Natural killer cell (primary cell): Measurements from ENCODE around the gene GAP43. TPM values are rescaled to one million over a fixed set of nuclear protein-coding genes. Genes with fewer than 3 reads are reported as not detected.

Source experiments
- ATAC-seq, 3 donors: fragments of 150-1000 bp in 2 of 3; fragments of 200-7000 bp in 1 of 3; cut with Tn5 transposase; 1 replicate in 1 of 3; 2 replicates in 2 of 3; pipeline ENCODE4 v1.10.0; 2021; ENCODE audit warnings: mild to moderate bottlenecking in 2 of 3, moderate library complexity in 2 of 3
- DNase-seq, 2 donors: peaks; one replicate each; pipeline versions ENCODE4 v3.0.0 to v3.0.0-alpha.2; 2013 to 2021; ENCODE audit warnings: mixed read lengths in 1 of 2
- H3K27ac ChIP-seq: one replicate; pipeline ENCODE4 v1.5.1; 2013; ENCODE audit warnings: mild to moderate bottlenecking, low read length
- H3K27me3 ChIP-seq: one replicate; pipeline ENCODE4 v1.6.1; 2013; ENCODE audit warnings: low read length; ENCODE audit not compliant: control insufficient read depth, insufficient read depth
- H3K36me3 ChIP-seq: one replicate; pipeline ENCODE4 v1.6.1; 2013; ENCODE audit warnings: low read length; ENCODE audit not compliant: control insufficient read depth, insufficient read depth
- H3K4me1 ChIP-seq: one replicate; pipeline ENCODE4 v1.6.1; 2013; ENCODE audit warnings: low read length; ENCODE audit not compliant: control insufficient read depth, insufficient read depth
- H3K4me3 ChIP-seq: one replicate; pipeline ENCODE4 v1.5.1; 2013; ENCODE audit warnings: low read length
- H3K9me3 ChIP-seq: one replicate; pipeline ENCODE4 v1.6.1; 2013; ENCODE audit warnings: low read length; ENCODE audit not compliant: control insufficient read depth, insufficient read depth
- H3K27ac Mint-ChIP-seq, 2 donors: one replicate each; pipeline ENCODE4 v1.8.0; 2022; ENCODE audit warnings: mild to moderate bottlenecking in 2 of 2, mixed read lengths in 2 of 2, moderate library complexity in 1 of 2
- H3K27me3 Mint-ChIP-seq, 2 donors: one replicate each; pipeline ENCODE4 v1.8.0; 2022; ENCODE audit warnings: low read depth in 2 of 2, mixed read lengths in 2 of 2
- H3K36me3 Mint-ChIP-seq: one replicate; pipeline ENCODE4 v1.8.0; 2022; ENCODE audit warnings: mixed read lengths
- H3K4me1 Mint-ChIP-seq, 2 donors: one replicate each; pipeline ENCODE4 v1.8.0; 2022; ENCODE audit warnings: mixed read lengths in 2 of 2
- H3K4me3 Mint-ChIP-seq: one replicate; pipeline ENCODE4 v1.8.0; 2022; ENCODE audit warnings: mild to moderate bottlenecking, moderate library complexity, mixed read lengths
- H3K9me3 Mint-ChIP-seq, 2 donors: one replicate each; pipeline ENCODE4 v1.8.0; 2022; ENCODE audit warnings: mixed read lengths in 2 of 2
- CTCF ChIP-seq: fragments of 200-600 bp; IDR thresholded peaks from one replicate; pipeline ENCODE4 v1.8.0; 2022; ENCODE audit warnings: antibody characterized with exemption
- WGBS: methylation state at CpG from one replicate; pipeline ENCODE4 v1.1.7; 2013; ENCODE audit warnings: missing lambda C conversion rate; ENCODE audit not compliant: insufficient coverage; 5-methylcytosine and 5-hydroxymethylcytosine counted together
- intact Hi-C: fragments of 100-400 bp; cut with micrococcal nuclease; formaldehyde crosslinking; loops from one replicate; pipeline ENCODE4 v1.14.2; 2022
- total RNA-seq, 4 donors: library from RNA; stranded (reverse); fragments of 120-200 nt in 1 of 4; gene quantifications; one replicate each; pipeline versions ENCODE4 v1.2.3 to v1.2.4, GENCODE V29; 2013 to 2022

Gene GAP43
- total RNA-seq, 3 donors from 2014 or later (not counting 1 experiment from before 2014, with no cell fraction given) = 0.14 TPM; not detected in 2

GRCh38 chr3:115680803-115681345 is 57.6 kb downstream of the GAP43 start:
- H3K36me3 Mint-ChIP-seq = no peaks in the 10 kb centered on the region
- Histone ChIP-seq H3K4me3 (no peak overlapping the region), H3K36me3 (no peaks in the 10 kb centered on the region), H3K4me1 (no peaks in the 10 kb centered on the region), H3K27me3 (peaks cover 9% of the 10 kb centered on the region), H3K27ac (no peak overlapping the region), H3K9me3 (no peaks in the 10 kb centered on the region)
- no peaks in the 10 kb centered on the region for H3K9me3 Mint-ChIP-seq
- no peak overlapping the region for H3K4me3 Mint-ChIP-seq
- ATAC-seq = no peak
- intact Hi-C loops = no loop called here
- H3K27me3 Mint-ChIP-seq = peaks cover 33 to 59% of the 10 kb centered on the region in 2 donors
- DNase-seq = no peak
- TF ChIP-seq CTCF = no peak
- WGBS = no CpG with 5 or more reads among the region's 2 CpGs
- H3K4me1 Mint-ChIP-seq = no peaks in the 10 kb centered on the region
- H3K27ac Mint-ChIP-seq = no peak overlapping the region

GRCh38 chr3:115681736-115682135 is 58.4 kb downstream of the GAP43 start:
- intact Hi-C loops = no loop called here
- no peaks in the 10 kb centered on the region for H3K36me3 Mint-ChIP-seq
- peaks cover 29 to 54% of the 10 kb centered on the region in 2 donors for H3K27me3 Mint-ChIP-seq
- H3K4me1 Mint-ChIP-seq = no peaks in the 10 kb centered on the region
- no peaks in the 10 kb centered on the region for H3K9me3 Mint-ChIP-seq
- no peak overlapping the region for H3K4me3 Mint-ChIP-seq
- Histone ChIP-seq H3K36me3 (no peaks in the 10 kb centered on the region), H3K4me3 (no peak overlapping the region), H3K4me1 (no peaks in the 10 kb centered on the region), H3K9me3 (no peaks in the 10 kb centered on the region), H3K27me3 (peaks cover 9% of the 10 kb centered on the region), H3K27ac (no peak overlapping the region)
- no peak for DNase-seq
- no peak for ATAC-seq
- no peak overlapping the region for H3K27ac Mint-ChIP-seq
- TF ChIP-seq CTCF = no peak

GRCh38 chr3:115683305-115683704 is 60.0 kb downstream of the GAP43 start:
- peaks cover 29 to 47% of the 10 kb centered on the region in 2 donors for H3K27me3 Mint-ChIP-seq
- WGBS = no CpG with 5 or more reads among the region's 1 CpG
- no peaks in the 10 kb centered on the region for H3K9me3 Mint-ChIP-seq

More at GRCh38 chr3:115683305-115683704, 60.0 kb downstream of the GAP43 start:
- Mint-ChIP-seq H3K4me1 (no peaks in the 10 kb centered on the region), H3K4me3 (no peak overlapping the region), H3K27ac (no peak overlapping the region), H3K36me3 (no peaks in the 10 kb centered on the region)
- intact Hi-C loops = no loop called here
- Histone ChIP-seq H3K27ac (no peak overlapping the region), H3K4me3 (no peak overlapping the region), H3K4me1 (no peaks in the 10 kb centered on the region), H3K36me3 (no peaks in the 10 kb centered on the region), H3K27me3 (peaks cover 9% of the 10 kb centered on the region), H3K9me3 (no peaks in the 10 kb centered on the region)
- TF ChIP-seq CTCF = no peak
- ATAC-seq = no peak
- DNase-seq = no peak
